ENCODE data around the gene EIPR1.

EIPR1 gene

GRCh38 chr2:3179626-3180025, 198.0 kb downstream of the EIPR1 start:
- ATAC-seq = no peak; the same call in 2 of the 3 replicates
- TF ChIP-seq ZNF70 (CRISPR knock-in tag; IDR thresholded peaks at IDR 0.05) (no peak), ESRRG (CRISPR knock-in tag; IDR thresholded peaks at IDR 0.05) (no peak), GLIS3 (CRISPR knock-in tag; IDR thresholded peaks at IDR 0.05) (no peak), ZFP30 (CRISPR knock-in tag; IDR thresholded peaks at IDR 0.05) (no peak), BACH2 (CRISPR knock-in tag; IDR thresholded peaks at IDR 0.05; ENCODE audit: borderline replicate concordance) (no peak), CSDC2 (CRISPR knock-in tag; IDR thresholded peaks at IDR 0.05) (no peak), TCF4 (CRISPR knock-in tag; IDR thresholded peaks at IDR 0.05; ENCODE audit: borderline replicate concordance) (no peak), PATZ1 (CRISPR knock-in tag; IDR thresholded peaks at IDR 0.05; ENCODE audit: borderline replicate concordance) (no peak), ZNF8 (CRISPR knock-in tag; IDR thresholded peaks at IDR 0.05) (no peak), SNAI2 (CRISPR knock-in tag; IDR thresholded peaks at IDR 0.05) (no peak), POU6F1 (CRISPR knock-in tag; IDR thresholded peaks at IDR 0.05; ENCODE audit: borderline replicate concordance, low read depth) (no peak), PPARA (CRISPR knock-in tag; IDR thresholded peaks at IDR 0.05; ENCODE audit: borderline replicate concordance) (no peak), ZNF565 (CRISPR knock-in tag; conservative IDR thresholded peaks at IDR 0.05; ENCODE audit: low read depth) (no peak)

GRCh38 chr2:3179208-3179607, 198.4 kb downstream of the EIPR1 start:
- ATAC-seq = peak; percentile 28; the same call in 2 of the 3 replicates
- no peak for TF ChIP-seq PPARA (CRISPR knock-in tag; IDR thresholded peaks at IDR 0.05; ENCODE audit: borderline replicate concordance)

- no peak for TF ChIP-seq TSHZ2 (CRISPR knock-in tag; IDR thresholded peaks at IDR 0.05)
- no peak for TF ChIP-seq OSR1 (CRISPR knock-in tag; IDR thresholded peaks at IDR 0.05)
- TF ChIP-seq ARNTL (CRISPR knock-in tag; IDR thresholded peaks at IDR 0.05; ENCODE audit: borderline replicate concordance, low read depth) = no peak
- no peak for TF ChIP-seq ZNF8 (CRISPR knock-in tag; IDR thresholded peaks at IDR 0.05)
- no peak for TF ChIP-seq TCF4 (CRISPR knock-in tag; IDR thresholded peaks at IDR 0.05; ENCODE audit: borderline replicate concordance)
- TF ChIP-seq PATZ1 (CRISPR knock-in tag; IDR thresholded peaks at IDR 0.05; ENCODE audit: borderline replicate concordance) = no peak
- TF ChIP-seq CSDC2 (CRISPR knock-in tag; IDR thresholded peaks at IDR 0.05) = no peak
- TF ChIP-seq ZNF70 (CRISPR knock-in tag; IDR thresholded peaks at IDR 0.05) = no peak
- TF ChIP-seq ZNF565 (CRISPR knock-in tag; conservative IDR thresholded peaks at IDR 0.05; ENCODE audit: low read depth) = no peak
- TF ChIP-seq ISL1 (CRISPR knock-in tag; IDR thresholded peaks at IDR 0.05) = no peak
- TF ChIP-seq ZC3H10 (CRISPR knock-in tag; IDR thresholded peaks at IDR 0.05) = no peak
- no peak for TF ChIP-seq GLIS3 (CRISPR knock-in tag; IDR thresholded peaks at IDR 0.05)
- TF ChIP-seq ZFP3 (CRISPR knock-in tag; IDR thresholded peaks at IDR 0.05) = no peak
- TF ChIP-seq RARB (CRISPR knock-in tag; IDR thresholded peaks at IDR 0.05) = no peak
- no peak for TF ChIP-seq BACH2 (CRISPR knock-in tag; IDR thresholded peaks at IDR 0.05; ENCODE audit: borderline replicate concordance)
- TF ChIP-seq PPARA (CRISPR knock-in tag; IDR thresholded peaks at IDR 0.05; ENCODE audit: borderline replicate concordance) = no peak
- TF ChIP-seq POU6F1 (CRISPR knock-in tag; IDR thresholded peaks at IDR 0.05; ENCODE audit: borderline replicate concordance, low read depth) = no peak
- no peak for TF ChIP-seq ESRRG (CRISPR knock-in tag; IDR thresholded peaks at IDR 0.05)
- no peak for TF ChIP-seq CREB5 (CRISPR knock-in tag; IDR thresholded peaks at IDR 0.05; ENCODE audit: low read depth)
- no peak for TF ChIP-seq TOX (CRISPR knock-in tag; IDR thresholded peaks at IDR 0.05; ENCODE audit: borderline replicate concordance)
- no peak; the same call in 2 of the 3 replicates for ATAC-seq
Observed at GRCh38 chr2:3178578-3179031, 199.0 kb downstream of the EIPR1 start.
